Limb (tissue), 2 donors: ENCODE results near the gene DUSP5.
"Not testable (repeated sequence)": the region's sequence is repeated elsewhere in the genome, so short reads cannot be mapped to it uniquely, and the experiment has no call there.

Source experiments
- DNase-seq, 2 donors: peaks; one replicate each; pipeline ENCODE4 v3.0.0-alpha.2; 2016; ENCODE audit errors: extremely low spot score in 2 of 2

DUSP5 gene

GRCh38 chr10:110514848-110515247, 17.1 kb downstream of the DUSP5 start:
- DNase-seq = no peak

- no peak for DNase-seq
Measured at GRCh38 chr10:110516815-110517492, 19.2 kb downstream of the DUSP5 start.

GRCh38 chr10:110522365-110522988, 24.8 kb downstream of the DUSP5 start:
- no peak for DNase-seq

GRCh38 chr10:110523736-110524135, 26.0 kb downstream of the DUSP5 start:
- no peak for DNase-seq

- DNase-seq = no peak
Measured at GRCh38 chr10:110524179-110524858, 26.6 kb downstream of the DUSP5 start.

- DNase-seq = no peak
Measured at GRCh38 chr10:110524859-110525232, 27.1 kb downstream of the DUSP5 start.

DNA sequence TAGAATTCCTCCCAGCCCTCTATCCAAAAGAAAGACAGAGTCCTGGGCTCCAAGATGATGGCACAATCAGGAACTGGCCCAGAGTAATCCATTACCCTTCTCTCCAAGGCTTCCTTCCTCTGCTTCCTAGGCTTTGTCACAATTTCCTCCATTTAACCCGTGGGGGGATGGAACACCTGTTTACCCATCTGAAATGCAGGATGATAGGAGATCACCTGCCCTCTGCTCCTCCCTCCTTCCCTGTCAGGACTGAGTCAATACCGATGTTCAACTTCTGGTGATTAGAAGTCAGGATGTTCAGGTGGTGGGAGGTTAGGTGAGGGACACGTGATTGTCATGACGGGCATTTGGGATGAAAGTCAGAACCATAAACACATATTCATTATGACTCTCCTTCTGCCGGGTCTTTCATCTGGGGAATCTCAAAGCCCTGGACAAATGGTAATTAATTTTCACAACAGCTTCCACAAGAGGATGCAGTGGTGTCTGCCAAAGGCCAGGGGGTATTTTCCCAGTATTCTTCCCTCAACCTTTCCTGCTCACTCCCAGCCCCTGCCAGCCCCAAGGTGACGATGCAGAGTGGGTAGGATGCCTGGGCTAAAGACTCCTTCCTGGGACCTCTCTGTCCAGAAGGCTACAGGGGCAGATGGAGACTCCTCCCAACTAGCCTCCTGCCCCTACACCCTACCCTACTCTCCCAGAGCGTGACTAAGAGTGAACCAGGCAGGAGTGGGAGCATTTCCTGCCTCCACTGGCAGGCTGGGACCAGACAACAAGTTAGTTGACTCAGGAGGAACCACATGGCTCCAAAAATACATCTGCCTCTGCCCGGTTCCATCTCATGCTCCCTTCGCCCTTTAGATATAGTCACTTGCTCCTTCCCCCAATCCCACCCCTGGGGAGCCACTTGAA, 27.9 kb downstream of the DUSP5 start:
- no peak for DNase-seq

DNA sequence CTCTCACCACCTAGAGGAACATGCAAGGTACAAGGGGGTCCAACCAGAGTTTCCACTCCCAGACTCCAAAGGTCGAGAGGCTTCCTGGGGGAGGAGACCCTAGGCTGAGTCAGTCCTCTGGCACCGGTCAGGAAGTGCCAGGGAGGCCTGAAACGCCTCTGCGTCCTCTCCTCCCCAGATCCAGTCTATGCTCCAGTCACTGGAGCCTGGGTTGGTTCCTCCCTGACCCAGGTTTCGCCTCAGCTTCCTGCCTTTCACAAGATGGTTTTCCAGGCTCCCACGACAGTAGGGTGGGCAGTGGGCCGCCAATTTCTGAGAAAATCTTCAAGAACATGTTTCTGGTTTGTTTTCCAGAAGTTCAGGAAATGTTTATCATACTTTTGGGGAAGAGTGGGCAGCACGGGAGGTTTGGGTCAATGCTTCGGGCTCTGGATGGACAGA, 30.0 kb downstream of the DUSP5 start:
- no peak for DNase-seq

- no peak for DNase-seq
Measured at GRCh38 chr10:110528224-110528996, 30.7 kb downstream of the DUSP5 start.

- DNase-seq = not testable (repeated sequence)
Measured at GRCh38 chr10:110528997-110529524, 31.4 kb downstream of the DUSP5 start.

DNA sequence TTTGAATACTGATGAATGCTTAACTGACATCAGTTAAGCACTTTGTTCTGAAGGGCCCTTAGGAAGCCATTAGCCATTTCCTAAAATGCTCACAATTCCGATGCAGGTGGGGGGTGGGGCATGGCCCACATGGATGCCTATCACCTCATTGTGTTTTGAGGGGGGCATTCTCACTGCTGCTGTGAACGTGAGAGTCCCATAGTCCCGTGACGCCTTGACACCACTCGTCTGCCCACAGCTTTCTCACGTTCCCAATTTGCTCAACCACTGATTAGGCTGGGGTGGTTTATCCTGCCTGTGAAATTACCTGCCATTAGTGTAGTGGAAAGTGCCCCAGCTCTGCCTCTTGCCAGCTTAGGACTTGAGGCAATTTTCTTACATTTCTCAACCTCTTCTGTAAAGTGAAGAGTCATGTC, 31.9 kb downstream of the DUSP5 start:
- no peak for DNase-seq

- DNase-seq = peak in 1 of 2 donors; percentile 42
Measured at GRCh38 chr10:110530131-110530831, 32.6 kb downstream of the DUSP5 start.

- DNase-seq = no peak
Measured at GRCh38 chr10:110531687-110532086, 34.0 kb downstream of the DUSP5 start.

GRCh38 chr10:110532628-110533027, 34.9 kb downstream of the DUSP5 start:
- DNase-seq = not testable (repeated sequence)

DNA sequence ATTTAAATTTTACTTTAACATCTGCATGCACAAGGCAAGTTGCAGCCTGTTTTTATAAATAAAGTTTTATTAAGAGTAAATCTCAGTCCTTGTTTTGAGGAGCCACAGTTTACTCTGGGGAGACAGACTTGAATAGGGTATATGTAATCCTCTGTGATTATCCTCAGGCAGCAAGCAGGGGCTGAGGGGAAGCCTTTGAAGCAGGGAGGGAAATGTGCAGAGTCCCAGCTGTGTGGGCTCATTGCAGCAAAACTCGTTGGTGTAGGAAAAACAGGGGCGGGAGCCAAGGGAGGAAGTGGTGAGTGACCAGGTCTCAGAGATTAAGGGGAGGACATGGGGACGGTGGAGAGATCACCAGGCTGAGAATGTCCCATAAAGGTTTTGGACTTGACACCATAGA, 35.4 kb downstream of the DUSP5 start:
- no peak for DNase-seq

- no peak for DNase-seq
Measured at GRCh38 chr10:110534571-110534970, 36.9 kb downstream of the DUSP5 start.

DNA sequence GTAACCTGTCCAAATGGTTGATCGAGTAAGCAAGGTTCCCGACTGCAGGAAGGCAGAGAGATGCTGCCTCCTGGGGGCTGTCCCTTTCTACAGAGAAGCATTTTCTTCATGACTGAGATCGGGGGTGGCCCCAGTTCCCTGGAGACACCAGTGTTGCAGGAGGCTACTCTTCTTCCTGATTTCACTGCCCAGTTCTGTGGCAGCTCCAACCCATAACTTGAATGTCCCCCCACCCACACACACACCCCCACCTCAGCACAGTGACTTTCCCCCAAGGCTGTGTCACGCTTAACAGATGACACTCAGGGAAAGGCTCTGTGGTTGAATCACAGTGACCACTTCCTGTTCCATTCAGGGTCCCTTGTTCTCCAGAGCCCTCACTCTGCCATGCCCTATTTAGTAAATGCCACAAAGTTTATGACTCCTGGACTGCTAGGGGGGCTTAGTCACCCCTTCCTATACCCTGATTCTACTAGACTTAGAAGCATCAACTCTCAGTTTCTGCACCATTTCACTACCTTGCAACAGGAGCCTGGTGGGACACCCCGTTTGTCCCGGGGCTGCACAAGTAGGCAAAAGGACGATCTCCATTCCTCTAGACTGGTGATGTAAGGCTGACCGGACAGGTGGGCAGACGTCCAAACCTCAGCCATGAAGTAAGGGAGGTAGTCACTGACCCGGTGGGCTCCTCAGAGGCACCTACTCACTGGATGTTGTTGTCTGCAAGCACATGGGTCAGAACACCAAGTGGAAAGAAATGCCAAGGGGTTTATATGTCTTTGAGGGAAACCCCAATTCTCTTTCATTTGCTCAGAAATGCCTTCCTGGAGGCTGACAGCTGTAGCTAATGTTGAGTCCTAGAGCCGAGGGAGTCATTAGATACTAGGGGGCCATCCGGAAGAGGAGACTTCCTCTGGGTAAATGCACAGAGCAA, 38.5 kb downstream of the DUSP5 start:
- DNase-seq = no peak

DNA sequence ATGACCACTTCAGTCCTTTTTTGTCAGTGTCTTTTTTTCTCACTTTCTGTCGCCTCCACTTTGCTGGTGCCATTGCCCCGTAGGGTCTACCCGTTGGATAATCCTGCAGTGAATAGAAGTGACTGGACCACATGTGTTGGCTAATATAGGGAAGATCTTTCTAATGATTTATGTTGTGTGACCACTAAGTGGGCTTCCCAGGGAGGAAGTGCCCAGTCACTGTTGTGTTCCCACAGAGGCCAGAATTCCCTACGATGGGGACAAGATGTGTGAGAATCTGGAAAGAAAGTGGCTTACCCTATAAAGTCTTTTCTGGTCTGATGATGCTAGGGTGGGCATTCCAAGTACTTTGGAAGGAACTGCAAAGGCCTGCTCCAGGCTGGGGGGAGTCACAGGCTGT, 41.4 kb downstream of the DUSP5 start:
- no peak for DNase-seq

- DNase-seq = no peak
Measured at GRCh38 chr10:110540031-110540430, 42.3 kb downstream of the DUSP5 start.
